ENCODE results near the gene PIK3R4.

Gene PIK3R4

GRCh38 chr3:130739848-130740247 is 6.8 kb downstream of the PIK3R4 start:
- DNase-seq, result no peak

GRCh38 chr3:130738241-130738640 is 8.4 kb downstream of the PIK3R4 start:
- DNase-seq, result no peak

GRCh38 chr3:130737622-130738021 is 9.0 kb downstream of the PIK3R4 start:
- no peak for DNase-seq

GRCh38 chr3:130733236-130733875 is 13.3 kb downstream of the PIK3R4 start:
- no peak for DNase-seq

- no peak for DNase-seq
These were observed 14.1 kb downstream of the PIK3R4 start for GRCh38 chr3:130732501-130732900.

GRCh38 chr3:130731817-130732216 is 14.8 kb downstream of the PIK3R4 start:
- DNase-seq, result no peak

- DNase-seq, result no peak
These were observed 17.5 kb downstream of the PIK3R4 start for GRCh38 chr3:130729154-130729553.

- DNase-seq, result no peak
These were observed 18.6 kb downstream of the PIK3R4 start for GRCh38 chr3:130728037-130728436.

- no peak for DNase-seq
These were observed 20.9 kb downstream of the PIK3R4 start for GRCh38 chr3:130725746-130726145.

- DNase-seq, result no peak
These were observed 31.0 kb downstream of the PIK3R4 start for GRCh38 chr3:130715616-130716015.

- DNase-seq, result no peak
These were observed 33.8 kb downstream of the PIK3R4 start for GRCh38 chr3:130712718-130713423.

- DNase-seq, result no peak
These were observed 34.9 kb downstream of the PIK3R4 start for GRCh38 chr3:130711565-130712324.

GRCh38 chr3:130709671-130710070 is 37.0 kb downstream of the PIK3R4 start:
- no peak for DNase-seq

GRCh38 chr3:130707902-130708601 is 38.6 kb downstream of the PIK3R4 start:
- DNase-seq, result no peak

GRCh38 chr3:130705501-130705900 is 41.1 kb downstream of the PIK3R4 start:
- DNase-seq, result no peak

GRCh38 chr3:130702985-130703384 is 43.6 kb downstream of the PIK3R4 start:
- no peak for DNase-seq

- no peak for DNase-seq
These were observed 46.1 kb downstream of the PIK3R4 start for GRCh38 chr3:130700541-130700940.

- DNase-seq, result no peak
These were observed 46.9 kb downstream of the PIK3R4 start for GRCh38 chr3:130699765-130700164.

- DNase-seq, result no peak
These were observed 53.3 kb downstream of the PIK3R4 start for GRCh38 chr3:130693314-130693713.

- no peak for DNase-seq
These were observed 54.2 kb downstream of the PIK3R4 start for GRCh38 chr3:130692455-130692854.

- DNase-seq, result no peak
These were observed 57.7 kb downstream of the PIK3R4 start for GRCh38 chr3:130688697-130689470.

GRCh38 chr3:130688015-130688688 is 58.5 kb downstream of the PIK3R4 start:
- DNase-seq, result no peak
